ENCODE data around the gene CLDND2.

The CLDND2 gene

GRCh38 chr19:51354742-51355148 lies 14.1 kb downstream of the CLDND2 start:
- DNase-seq, result peak in 27 of 51 donors; percentile 6 to 71 (median 41)

- no peak for DNase-seq
These were observed 14.6 kb downstream of the CLDND2 start for GRCh38 chr19:51354103-51354741.

GRCh38 chr19:51352783-51353360 lies 15.9 kb downstream of the CLDND2 start:
- no peak for DNase-seq

GRCh38 chr19:51351266-51351990 lies 17.4 kb downstream of the CLDND2 start:
- no peak for DNase-seq

- no peak for DNase-seq
These were observed 21.4 kb downstream of the CLDND2 start for GRCh38 chr19:51347209-51347928.

- DNase-seq, result no peak
These were observed 22.1 kb downstream of the CLDND2 start for GRCh38 chr19:51346742-51347141.

- no peak for DNase-seq
These were observed 23.7 kb downstream of the CLDND2 start for GRCh38 chr19:51345076-51345620.

GRCh38 chr19:51342631-51343569 lies 25.9 kb downstream of the CLDND2 start:
- DNase-seq, result no peak

GRCh38 chr19:51341976-51342580 lies 26.7 kb downstream of the CLDND2 start, which contains the start of gene VSIG10L:
VSIG10L (minus strand) TSS chr19:51342139; CDS start chr19:51342124, 15 bp downstream.
- DNase-seq, result no peak

GRCh38 chr19:51341066-51341465 lies 27.7 kb downstream of the CLDND2 start:
- no peak for DNase-seq

- DNase-seq, result peak; percentile 25 to 97 (median 85)
These were observed 28.8 kb downstream of the CLDND2 start for GRCh38 chr19:51339687-51340656.

- peak in 1 of 51 donors; percentile 66 for DNase-seq
These were observed 29.5 kb downstream of the CLDND2 start for GRCh38 chr19:51339313-51339686.

- peak in 48 of 51 donors; percentile 18 to 88 (median 52) for DNase-seq
These were observed 30.1 kb downstream of the CLDND2 start for GRCh38 chr19:51338563-51339312.

GRCh38 chr19:51337861-51338562 lies 30.8 kb downstream of the CLDND2 start:
- no peak for DNase-seq

- no peak for DNase-seq
These were observed 31.5 kb downstream of the CLDND2 start for GRCh38 chr19:51337141-51337860.

- no peak for DNase-seq
These were observed 34.9 kb downstream of the CLDND2 start for GRCh38 chr19:51333836-51334460.
